NK-92 treated with Interleukin-12 subunit alpha and Interleukin-12 subunit beta, amount 100 ng/mL, for 24 hours (cell line): Measurements from ENCODE around the gene UBE2E3.
"Not testable (repeated sequence)": the region's sequence is repeated elsewhere in the genome, so short reads cannot be mapped to it uniquely, and the experiment has no call there.

Source experiments
- DNase-seq: peaks from one replicate; lab custom pipeline; 2025; lab: John Stamatoyannopoulos, UW

UBE2E3 gene

GRCh38 chr2:181036445-181036844, 56.0 kb downstream of the UBE2E3 start:
- DNase-seq: no peak

GRCh38 chr2:181036848-181037603, 56.6 kb downstream of the UBE2E3 start:
- no peak for DNase-seq

GRCh38 chr2:181037922-181038321, 57.5 kb downstream of the UBE2E3 start:
- no peak for DNase-seq

- no peak for DNase-seq
Measured at GRCh38 chr2:181038796-181039195, 58.4 kb downstream of the UBE2E3 start.

GRCh38 chr2:181040839-181041238, 60.4 kb downstream of the UBE2E3 start:
- DNase-seq: not testable (repeated sequence)

GRCh38 chr2:181041661-181042060, 61.3 kb downstream of the UBE2E3 start:
- no peak for DNase-seq

- DNase-seq: no peak
Measured at GRCh38 chr2:181042706-181043105, 62.3 kb downstream of the UBE2E3 start.

- DNase-seq: no peak
Measured at GRCh38 chr2:181046833-181047232, 66.4 kb downstream of the UBE2E3 start.

GRCh38 chr2:181047829-181048228, 67.4 kb downstream of the UBE2E3 start:
- DNase-seq: no peak

GRCh38 chr2:181051861-181052522, 71.6 kb downstream of the UBE2E3 start:
- no peak for DNase-seq

GRCh38 chr2:181052523-181052891, 72.1 kb downstream of the UBE2E3 start:
- DNase-seq: no peak

- DNase-seq: no peak
Measured at GRCh38 chr2:181054256-181054655, 73.9 kb downstream of the UBE2E3 start.

GRCh38 chr2:181054843-181055242, 74.4 kb downstream of the UBE2E3 start:
- no peak for DNase-seq

GRCh38 chr2:181058378-181059269, 78.2 kb downstream of the UBE2E3 start:
- peak; percentile 3 for DNase-seq

GRCh38 chr2:181063696-181064095, 83.3 kb downstream of the UBE2E3 start:
- no peak for DNase-seq

GRCh38 chr2:181065458-181065857, 85.1 kb downstream of the UBE2E3 start:
- DNase-seq: no peak

GRCh38 chr2:181066333-181066732, 85.9 kb downstream of the UBE2E3 start:
- no peak for DNase-seq

GRCh38 chr2:181070119-181070835, 89.9 kb downstream of the UBE2E3 start:
- DNase-seq: no peak

- DNase-seq: no peak
Measured at GRCh38 chr2:181070836-181071200, 90.4 kb downstream of the UBE2E3 start.

- no peak for DNase-seq
Measured at GRCh38 chr2:181072486-181073235, 92.3 kb downstream of the UBE2E3 start.

GRCh38 chr2:181073896-181074295, 93.5 kb downstream of the UBE2E3 start:
- no peak for DNase-seq
